Activated CD4-positive, alpha-beta T cell treated with anti-CD3 and anti-CD28 coated beads for 1 hour (primary cell): Measurements from ENCODE around the gene SPSB3.

ENCODE experiments used
- DNase-seq: peaks from one replicate; pipeline ENCODE4 v3.0.0-alpha.2; 2020

The SPSB3 gene

DNA sequence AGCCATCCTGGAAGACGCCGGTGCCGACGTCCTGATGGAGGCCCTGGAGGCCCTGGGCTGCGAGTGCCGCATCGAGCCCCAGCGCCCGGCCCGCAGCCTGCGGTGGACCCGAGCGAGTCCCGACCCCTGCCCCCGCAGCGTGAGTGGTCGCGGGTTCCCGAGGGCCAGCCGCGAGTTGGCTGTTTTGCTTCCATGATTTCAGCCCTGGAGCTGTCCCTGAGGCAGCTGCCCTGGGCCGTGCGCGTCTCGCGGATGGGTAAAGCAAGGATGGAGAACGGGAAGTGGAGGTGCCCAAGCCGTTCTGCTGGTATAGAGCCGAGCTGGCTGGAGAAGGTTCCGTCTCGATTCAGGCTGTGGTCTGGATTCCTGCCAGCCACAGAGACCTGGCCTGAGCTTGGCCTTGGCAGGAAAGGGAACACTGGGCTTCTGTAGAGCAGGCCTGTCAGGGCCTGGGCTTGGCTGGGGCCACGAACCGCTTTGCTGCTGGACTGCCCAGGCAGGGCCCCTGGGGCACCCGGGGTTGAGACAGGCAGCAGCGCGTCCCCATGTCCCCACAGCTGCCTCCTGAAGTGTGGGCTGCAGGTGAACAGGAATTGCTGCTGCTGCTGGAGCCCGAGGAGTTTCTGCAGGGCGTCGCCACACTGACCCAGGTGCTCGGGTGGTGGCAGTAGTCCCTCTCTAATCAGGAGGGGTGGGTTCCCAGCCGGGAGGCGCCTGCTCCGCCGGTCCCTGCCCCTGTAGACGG is 8.5 kb downstream of the SPSB3 start:
- no peak for DNase-seq

DNA sequence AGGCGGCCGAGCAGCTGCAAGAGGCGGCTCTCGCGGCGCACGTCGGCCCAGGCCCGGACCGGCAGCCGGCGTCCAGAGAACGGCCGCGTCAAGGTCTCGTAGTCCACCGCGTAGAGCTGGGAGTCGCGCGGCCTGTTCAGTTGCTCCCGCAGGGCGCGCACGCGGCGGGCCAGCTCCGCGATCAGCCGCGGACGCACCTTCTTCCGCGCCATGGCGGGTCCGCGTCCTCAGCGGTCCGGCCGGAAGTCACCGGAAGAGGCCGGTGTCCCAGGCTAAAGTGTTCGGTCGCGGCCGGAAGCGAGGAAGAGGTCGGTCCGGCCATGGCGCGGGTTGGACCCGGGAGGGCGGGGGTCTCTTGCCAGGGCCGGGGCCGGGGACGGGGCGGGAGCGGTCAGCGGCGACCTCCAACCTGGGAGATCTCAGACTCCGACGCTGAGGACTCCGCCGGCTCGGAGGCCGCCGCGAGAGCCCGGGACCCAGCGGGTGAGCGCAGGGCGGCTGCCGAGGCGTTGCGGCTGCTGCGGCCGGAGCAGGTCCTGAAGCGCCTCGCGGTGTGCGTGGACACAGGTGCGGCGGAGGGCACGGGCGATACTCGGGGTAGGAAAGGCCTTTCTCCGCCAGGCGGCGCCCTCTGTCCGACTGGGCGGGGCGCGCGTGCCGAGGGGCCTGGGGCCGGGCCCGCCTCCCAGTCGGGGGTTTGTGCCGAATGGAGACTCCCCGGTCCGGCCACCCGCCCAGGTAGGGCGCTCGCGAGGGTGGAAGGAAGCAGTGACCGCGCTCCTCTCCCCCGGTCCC is 9.3 kb downstream of the SPSB3 start, which contains the start of gene MRPS34:
Gene MRPS34 (minus strand): TSS at position 227 of the 795 bp plus-strand sequence. CDS start 15 bp downstream, at position 212.
- peak; percentile 68 for DNase-seq

DNA sequence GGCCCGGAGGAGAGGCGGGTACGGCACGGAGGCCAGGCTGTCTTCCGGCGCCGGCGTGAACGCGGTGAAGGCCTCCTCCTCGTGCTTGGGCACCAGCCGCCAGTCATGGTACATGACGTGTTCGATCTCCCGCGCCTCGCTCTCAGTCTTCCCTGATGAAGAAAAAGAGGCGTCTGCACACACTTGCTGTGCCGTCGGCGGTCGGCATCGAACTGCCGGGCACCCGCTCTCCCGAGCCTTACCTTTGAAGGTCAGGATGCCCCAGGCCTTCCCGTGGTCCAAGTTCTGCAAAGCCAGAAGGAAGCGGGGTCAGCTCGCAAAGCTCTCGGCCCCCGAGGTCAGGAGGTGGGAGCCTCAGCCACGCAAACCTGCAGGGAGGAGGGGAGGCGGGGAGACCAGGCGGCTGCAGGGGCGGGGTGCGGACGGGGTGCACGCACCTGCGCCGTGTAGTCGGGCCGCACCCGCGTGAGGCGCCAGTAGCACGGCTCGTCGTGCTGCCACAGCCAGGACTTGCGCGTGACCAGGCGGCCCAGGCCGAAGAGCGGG is 9.9 kb downstream of the SPSB3 start, which contains the start of gene EME2:
Gene EME2 (plus strand): TSS at position 449 of the 546 bp plus-strand sequence. CDS start 418 bp downstream, outside the sequence.
- peak; percentile 31 for DNase-seq

DNA sequence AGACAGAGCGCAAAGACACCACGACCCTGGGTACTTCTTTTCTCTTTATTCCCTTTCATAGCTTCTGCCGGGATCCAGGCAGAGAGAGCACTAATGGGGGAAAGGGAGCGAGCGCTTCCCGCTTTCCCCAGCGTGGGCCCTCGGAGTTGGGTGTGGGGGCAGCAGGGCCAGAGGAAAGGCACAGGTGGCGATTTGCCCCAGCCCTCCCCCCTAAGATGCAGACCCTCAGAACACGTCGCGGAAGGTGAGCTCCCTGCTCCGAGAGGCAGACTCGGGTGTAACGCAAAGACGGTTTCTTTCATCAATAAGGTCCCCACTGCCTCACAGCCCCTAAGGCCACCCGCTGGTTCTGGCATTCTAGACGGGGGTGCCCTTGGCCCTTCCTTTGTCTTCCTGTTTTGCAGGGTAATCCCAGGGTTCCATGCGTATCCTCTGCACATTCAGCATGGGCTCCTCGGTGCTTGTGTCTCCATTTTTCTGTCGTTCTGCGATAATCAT is 10.5 kb downstream of the SPSB3 start:
- DNase-seq: no peak

DNA sequence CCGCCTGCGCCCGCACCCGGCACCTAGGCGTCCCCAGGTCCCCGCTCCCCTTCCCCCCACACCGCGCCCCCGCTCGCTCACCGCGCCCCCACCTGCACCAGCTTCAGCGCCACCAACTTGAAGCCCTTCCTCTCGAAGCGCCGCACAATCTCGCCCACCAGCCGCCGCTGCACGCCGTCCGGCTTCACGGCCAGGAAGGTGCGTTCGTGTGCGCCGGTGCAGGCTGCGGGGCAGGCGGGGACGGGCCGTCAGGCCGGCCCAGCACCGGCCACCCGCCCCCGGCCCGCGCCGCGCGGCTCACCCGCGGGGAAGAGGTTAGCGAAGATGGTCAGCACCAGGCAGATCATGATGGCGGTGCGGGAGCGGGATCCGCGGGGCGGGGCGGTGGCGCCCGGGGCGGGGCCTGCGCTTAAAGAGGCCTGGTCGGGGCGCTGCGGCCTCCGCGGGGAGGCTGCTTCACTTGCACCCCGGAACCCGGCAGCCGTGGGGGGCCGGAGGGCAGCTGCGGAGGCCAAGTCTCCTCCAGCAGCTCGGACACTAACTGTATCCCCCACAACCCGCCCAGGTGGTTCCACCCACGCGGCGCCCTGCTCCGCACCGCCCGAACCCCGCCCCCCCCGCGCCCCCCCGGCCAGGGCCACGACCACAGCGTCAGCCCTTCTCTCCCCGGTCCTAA is 11.0 kb downstream of the SPSB3 start, which contains the start of gene NME3:
Gene NME3 (minus strand): TSS at position 356 of the 676 bp plus-strand sequence. CDS start 9 bp downstream, at position 347.
- peak; percentile 60 for DNase-seq

DNA sequence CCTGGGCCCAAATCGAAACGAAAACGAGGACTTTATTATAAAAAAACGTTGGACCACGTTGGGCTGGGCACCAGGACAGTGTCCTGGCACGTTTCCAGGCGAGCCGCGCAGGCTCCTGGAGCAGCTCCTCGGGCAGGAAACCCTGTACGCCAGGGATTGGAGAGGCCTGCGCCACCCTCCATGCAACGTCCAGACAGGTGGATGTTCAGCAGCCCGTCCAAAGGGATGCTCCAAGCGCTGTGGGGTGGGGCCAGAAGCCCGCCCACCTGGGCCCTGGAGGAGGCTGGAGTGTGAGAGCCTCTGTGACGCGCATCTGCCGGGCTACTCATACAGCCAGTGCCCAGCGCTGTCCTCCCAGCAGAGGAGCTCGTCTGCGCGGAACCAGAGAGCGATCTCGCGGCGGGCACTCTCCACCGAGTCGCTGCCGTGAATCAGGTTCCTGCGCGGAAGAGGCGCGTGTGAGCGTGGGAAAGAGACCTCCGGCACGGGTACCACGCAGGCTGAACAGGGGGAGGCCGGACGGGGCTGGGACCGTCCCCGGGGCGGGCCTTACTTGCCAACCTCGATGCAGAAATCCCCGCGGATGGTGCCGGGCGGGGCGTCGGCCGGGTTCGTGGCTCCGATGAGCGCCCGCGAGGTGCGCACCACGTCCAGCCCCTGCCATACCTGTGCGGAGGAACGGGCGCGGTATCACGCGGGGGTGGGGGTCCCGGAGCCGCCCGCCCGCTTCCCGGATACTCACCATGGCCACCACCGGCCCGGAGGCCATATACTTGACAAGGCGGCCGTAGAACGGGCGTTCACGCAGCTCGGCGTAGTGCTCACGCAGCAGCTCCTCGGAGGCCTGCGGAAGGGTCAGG is 11.8 kb downstream of the SPSB3 start:
- no peak for DNase-seq

DNA sequence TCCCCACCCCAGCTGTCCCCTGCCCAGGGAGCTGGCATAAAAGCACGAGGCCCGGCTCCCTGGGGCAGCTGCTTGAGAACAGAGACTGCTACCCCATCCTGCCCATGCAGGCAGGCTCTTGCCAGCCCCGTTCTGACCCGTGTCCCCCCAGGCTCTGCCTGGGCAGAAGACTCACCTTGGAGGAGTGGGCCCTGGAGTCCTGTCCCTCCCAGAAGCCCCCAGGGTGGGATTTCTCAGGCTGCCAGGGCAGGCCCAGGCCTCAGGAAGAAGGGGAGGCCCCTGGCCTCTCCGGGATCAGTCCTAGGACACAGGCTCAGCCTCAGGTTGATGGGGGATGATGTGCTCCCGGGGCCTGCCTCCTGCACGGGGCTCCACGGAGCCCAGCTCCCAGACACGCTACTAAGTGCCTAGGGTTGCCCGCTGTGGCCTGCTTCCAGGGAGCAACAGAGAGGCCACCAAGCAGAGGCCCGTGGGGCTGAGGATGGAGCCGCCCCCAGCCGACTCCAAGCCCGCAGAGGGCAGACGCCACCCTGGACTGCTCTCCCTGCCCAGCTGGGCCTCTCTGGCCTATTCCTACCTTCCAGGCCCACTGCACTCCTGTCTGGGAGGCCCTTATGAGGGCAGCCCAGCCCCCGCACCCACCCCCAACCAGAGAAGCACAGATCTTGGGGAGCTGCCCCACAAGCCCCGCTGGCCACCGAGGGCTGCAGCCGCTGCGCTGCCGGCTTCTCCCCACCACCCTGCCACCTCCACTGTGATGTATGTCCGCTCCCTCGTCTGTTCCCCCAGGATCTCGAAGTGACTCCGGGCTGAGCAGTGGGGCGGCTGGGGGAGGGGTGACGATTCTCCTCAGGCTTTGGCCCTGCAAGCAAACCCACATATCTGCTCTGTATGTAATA is 12.7 kb downstream of the SPSB3 start:
- DNase-seq: no peak

DNA sequence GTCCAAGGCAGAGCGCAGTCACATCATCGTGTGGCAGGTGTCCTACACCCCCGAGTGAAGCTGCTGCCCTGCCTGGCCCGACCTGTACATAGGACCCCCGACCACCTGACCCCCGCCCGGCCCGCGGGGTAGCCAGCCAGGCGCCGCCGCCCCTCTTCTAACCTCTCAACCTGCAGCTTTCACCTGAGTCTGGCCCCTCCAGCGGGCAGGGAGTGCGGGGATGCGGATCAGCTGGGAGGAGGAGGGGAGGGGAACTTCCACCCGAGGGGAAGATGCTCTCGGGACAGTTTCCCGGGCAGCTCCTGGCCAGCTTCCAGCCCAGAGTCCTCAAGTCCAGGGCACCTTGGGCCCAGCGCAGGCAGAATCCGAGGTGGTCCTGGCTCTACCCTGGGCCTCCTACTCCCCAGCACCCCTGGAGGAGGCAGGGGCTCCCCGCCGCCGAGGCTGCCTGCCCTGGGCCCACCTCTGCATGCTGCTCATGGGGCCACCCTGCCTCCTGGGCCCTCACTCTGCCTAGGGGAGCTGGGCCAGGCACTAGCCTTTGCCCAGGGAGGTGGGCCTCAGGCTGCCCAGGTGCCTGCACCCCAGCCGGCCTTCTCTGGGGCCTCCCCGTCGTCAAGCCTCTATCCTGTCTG is 13.5 kb downstream of the SPSB3 start:
- no peak for DNase-seq

DNA sequence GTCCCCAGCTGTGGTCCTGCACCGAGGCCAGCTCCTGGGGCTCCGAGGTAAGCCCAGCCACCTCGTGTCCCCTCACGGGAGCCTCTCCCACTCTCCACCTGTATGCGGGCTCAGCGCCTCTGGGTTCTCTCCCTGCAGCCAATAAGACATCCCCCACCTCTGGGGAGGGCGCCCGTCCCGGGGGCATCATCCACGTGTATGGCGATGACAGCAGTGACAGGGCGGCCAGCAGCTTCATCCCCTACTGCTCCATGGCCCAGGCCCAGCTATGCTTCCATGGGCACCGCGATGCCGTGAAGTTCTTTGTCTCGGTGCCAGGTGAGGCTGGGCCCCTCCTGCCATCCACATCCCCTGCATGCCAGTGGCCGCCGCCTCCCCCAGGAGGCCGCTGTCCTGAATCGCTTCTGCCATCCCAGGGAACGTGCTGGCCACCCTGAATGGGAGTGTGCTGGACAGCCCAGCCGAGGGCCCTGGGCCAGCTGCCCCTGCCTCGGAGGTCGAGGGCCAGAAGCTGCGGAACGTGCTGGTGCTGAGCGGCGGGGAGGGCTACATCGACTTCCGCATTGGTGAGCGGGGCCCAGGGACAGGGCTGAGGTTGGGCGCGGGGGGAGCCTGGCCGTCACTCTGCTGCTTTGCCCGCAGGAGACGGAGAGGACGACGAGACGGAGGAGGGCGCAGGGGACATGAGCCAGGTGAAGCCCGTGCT is 14.2 kb downstream of the SPSB3 start:
- no peak for DNase-seq

DNA sequence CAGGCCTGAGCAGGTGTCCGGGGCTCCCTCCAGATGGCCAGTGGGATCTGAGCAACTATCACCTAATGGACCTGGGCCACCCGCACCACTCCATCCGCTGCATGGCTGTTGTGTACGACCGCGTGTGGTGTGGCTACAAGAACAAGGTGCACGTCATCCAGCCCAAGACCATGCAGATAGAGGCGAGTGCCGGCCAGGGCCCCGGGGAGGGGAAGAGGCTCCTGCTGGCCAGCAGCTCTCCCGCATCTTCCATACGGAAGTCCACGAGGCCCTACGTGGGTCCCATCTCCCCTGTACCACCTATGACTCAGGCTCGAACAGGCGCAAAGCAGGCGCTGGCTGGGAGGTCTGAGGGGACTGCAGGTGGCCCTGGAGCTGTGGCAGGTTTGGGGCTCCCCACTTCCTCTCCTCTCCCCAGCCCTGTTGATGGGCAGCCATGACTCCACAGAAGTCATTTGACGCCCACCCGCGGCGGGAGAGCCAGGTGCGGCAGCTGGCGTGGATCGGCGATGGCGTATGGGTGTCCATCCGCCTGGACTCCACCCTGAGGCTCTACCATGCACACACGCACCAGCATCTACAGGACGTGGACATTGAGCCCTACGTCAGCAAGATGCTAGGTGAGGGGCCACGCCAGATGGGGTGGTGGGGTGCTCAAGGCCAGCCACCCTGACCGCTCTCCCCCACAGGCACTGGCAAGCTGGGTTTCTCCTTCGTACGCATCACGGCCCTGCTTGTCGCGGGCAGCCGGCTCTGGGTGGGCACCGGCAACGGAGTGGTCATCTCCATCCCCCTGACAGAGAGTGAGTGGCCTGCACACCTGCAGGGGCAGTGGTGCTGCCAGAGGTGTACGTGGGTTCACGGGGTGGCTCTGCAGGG is 15.0 kb downstream of the SPSB3 start:
- no peak for DNase-seq

DNA sequence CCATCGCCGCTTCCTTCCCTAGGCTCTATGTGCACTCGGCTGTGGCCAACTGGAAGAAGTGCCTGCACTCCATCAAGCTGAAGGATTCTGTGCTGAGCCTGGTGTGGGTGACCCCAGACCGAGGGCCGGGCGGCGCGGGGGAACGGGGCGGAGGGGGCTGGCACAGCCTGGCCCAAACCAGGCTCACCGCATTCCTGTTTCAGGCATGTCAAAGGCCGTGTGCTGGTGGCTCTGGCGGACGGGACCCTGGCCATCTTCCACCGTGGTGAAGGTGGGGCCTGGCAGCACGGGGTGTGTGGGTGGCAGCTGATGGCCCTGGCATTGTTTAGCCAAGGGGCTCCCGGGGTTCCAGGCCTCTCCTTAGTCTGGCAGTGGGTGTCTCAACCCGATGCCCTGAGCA is 15.7 kb downstream of the SPSB3 start:
- DNase-seq: no peak

DNA sequence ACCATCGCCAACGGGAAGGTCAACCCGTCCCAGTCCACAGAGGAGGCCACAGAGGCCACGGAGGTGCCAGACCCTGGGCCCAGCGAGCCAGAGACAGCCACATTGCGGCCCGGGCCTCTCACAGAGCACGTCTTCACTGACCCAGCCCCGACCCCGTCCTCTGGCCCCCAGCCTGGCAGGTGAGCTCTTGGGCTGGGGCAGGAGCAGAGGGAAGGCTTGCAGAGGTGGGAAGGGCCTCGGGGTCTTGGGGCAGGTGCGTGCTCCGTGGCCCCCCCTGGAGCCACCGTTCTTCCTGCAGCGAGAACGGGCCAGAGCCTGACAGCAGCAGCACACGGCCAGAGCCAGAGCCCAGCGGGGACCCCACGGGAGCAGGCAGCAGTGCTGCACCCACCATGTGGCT is 16.1 kb downstream of the SPSB3 start:
- no peak for DNase-seq

DNA sequence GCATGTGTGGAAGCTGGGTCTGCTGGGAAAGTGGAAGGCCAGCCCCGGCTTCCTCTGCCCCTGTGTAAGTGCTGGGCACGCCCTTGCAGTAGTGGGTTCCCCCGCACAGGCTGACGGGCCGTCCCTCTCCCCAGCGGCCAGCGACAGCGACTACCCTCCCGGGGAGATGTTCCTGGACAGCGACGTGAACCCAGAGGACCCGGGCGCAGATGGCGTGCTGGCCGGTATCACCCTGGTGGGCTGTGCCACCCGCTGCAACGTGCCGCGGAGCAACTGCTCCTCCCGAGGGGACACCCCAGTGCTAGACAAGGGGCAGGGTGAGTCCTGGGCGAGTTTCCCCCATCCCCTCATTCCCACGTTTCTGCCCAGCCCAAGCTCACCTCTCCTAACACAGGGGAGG is 16.5 kb downstream of the SPSB3 start:
- no peak for DNase-seq

DNA sequence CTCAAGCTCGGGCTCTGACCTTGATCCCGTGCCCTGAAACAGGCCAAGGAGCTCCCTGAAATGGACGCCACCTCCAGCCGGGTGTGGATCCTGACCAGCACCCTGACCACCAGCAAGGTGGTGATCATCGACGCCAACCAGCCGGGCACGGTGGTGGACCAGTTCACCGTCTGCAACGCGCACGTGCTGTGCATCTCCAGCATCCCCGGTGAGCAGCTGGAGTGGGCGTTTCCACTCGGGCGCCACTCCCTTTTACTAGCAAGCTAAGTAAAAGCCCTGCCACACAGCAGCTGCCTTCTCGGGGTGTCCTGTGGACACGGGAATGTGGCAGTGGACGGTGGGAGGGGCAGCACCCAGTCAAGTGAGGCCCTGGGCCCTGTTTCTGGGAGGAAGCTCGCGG is 17.4 kb downstream of the SPSB3 start:
- no peak for DNase-seq

DNA sequence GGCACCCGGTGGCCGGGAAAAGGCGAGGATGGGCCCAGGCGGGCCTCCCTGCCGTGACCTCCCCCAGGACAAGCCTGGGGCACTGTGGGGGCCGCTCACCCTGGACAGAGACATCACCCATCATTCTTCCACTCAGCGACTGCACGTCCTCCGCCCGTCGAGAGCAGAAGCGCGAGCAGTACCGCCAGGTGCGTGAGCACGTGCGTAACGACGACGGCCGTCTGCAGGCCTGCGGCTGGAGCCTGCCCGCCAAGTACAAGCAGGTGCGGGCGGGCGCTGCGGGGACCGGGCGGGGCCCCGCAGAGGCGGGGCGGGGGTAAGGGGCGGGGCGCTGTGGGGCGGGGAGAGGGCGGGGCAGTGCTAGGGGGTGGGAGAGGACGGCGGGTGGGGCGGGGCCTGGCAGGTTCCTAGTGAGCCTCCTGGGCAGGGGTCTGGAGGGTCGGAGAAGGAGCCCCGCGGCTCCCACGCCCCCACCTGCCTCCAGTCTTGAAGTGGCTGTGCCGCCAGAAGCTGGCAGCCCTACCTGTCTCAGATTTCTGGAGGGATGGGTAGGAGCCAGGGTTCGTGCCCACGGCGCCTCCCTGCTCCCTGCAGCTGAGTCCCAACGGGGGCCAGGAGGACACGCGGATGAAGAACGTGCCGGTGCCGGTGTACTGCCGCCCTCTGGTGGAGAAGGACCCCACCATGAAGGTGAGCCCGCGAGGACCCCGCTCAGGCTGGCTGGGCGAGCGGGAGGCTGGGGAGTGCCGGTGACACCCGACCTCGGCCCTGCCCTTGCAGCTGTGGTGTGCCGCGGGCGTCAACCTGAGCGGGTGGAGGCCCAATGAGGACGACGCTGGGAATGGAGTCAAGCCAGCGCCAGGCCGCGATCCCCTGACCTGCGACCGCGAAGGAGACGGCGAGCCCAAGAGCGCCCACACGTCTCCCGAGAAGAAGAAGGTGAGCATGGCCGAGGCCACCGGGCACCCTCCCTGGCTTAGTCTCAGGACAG is 18.6 kb downstream of the SPSB3 start:
- DNase-seq: no peak

DNA sequence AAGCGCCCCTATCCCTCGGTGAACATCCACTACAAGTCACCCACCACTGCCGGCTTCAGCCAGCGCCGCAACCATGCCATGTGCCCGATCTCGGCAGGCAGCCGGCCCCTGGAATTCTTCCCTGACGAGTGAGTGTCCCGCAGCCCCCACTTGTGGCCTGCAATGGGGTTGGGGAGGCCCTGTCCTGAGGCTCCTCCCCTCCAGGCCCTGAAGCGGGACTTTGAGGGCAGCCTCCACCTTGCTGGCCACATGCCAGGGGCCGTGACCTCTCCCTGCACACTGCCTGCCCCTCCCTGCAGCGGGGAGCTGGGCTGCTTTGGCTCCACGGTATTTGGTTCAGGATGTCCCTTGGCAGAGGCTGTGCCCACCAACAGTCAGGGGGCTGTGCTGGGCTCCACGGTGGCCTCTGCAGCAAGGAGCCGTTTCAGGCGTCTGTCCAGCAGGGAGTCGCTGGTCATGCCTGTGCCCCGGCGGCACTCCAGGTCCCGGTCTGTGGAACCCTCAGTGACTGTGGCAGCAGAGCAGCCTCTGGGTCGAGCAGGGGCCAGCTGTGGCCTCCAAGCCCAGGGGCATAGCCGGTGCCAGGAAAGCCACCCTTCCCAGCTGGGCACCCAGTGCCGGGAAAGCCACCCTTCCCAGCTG is 19.4 kb downstream of the SPSB3 start:
- DNase-seq: no peak
